Spleen (tissue), 11 donors: ENCODE results near the gene ZFC3H1. TPM values are rescaled to one million over a fixed set of nuclear protein-coding genes. Genes with fewer than 3 reads are reported as not detected.

ENCODE experiments used
- DNase-seq: peaks from one replicate; pipeline ENCODE4 v3.0.0-alpha.2; 2020
- H3K27ac ChIP-seq, 8 donors: fragments of 200-600 bp; sonication (generic) in 7 of 8; 1 replicate in 4 of 8; 2 replicates in 4 of 8; pipeline versions ENCODE4 v1.5.0 to v1.8.0; 2016 to 2021; ENCODE audit warnings: inconsistent platforms in 4 of 8, mild to moderate bottlenecking in 4 of 8, moderate library complexity in 1 of 8
- H3K27me3 ChIP-seq, 7 donors: fragments of 200-600 bp; sonication (generic) in 6 of 7; replicated peaks in 1 of 7; 1 replicate in 4 of 7; 2 replicates in 3 of 7; pipeline versions ENCODE4 v1.5.0 to v1.8.0; 2016 to 2021; ENCODE audit warnings: inconsistent platforms in 3 of 7, mild to moderate bottlenecking in 1 of 7
- H3K36me3 ChIP-seq, 6 donors: fragments of 200-600 bp; sonication (generic) in 5 of 6; 1 replicate in 4 of 6; 2 replicates in 2 of 6; pipeline versions ENCODE4 v1.5.0 to v1.8.0; 2016 to 2021; ENCODE audit warnings: inconsistent platforms in 2 of 6
- H3K4me1 ChIP-seq, 6 donors: fragments of 200-600 bp; sonication (generic) in 5 of 6; 1 replicate in 3 of 6; 2 replicates in 3 of 6; pipeline versions ENCODE4 v1.5.0 to v1.8.0; 2016 to 2021; ENCODE audit warnings: inconsistent platforms in 3 of 6
- H3K4me3 ChIP-seq, 8 donors: fragments of 200-600 bp; sonication (generic) in 7 of 8; 1 replicate in 4 of 8; 2 replicates in 4 of 8; pipeline versions ENCODE4 v1.5.0 to v1.8.0; 2016 to 2021; ENCODE audit warnings: inconsistent platforms in 4 of 8, mild to moderate bottlenecking in 4 of 8, moderate library complexity in 2 of 8
- H3K9me3 ChIP-seq, 8 donors: fragments of 200-600 bp; sonication (generic) in 7 of 8; 1 replicate in 4 of 8; 2 replicates in 4 of 8; pipeline versions ENCODE4 v1.5.0 to v1.8.0; 2016 to 2021; ENCODE audit warnings: inconsistent platforms in 4 of 8
- CTCF ChIP-seq, 11 experiments: fragments of 200-600 bp in 7 of 11; fragments of 450-650 bp in 4 of 11; sonication (generic) in 4 of 11; IDR thresholded peaks in 8 of 11; conservative IDR thresholded peaks in 3 of 11; 1 replicate in 7 of 11; 2 replicates in 4 of 11; pipeline versions ENCODE4 v1.4.0 to v1.8.0; 2016 to 2021; ENCODE audit warnings: antibody characterized with exemption in 11 of 11, inconsistent platforms in 4 of 11, mild to moderate bottlenecking in 1 of 11
- POLR2A ChIP-seq, 3 donors: fragments of 450-650 bp; IDR thresholded peaks; one replicate each; pipeline ENCODE4 v1.5.1; 2017; ENCODE audit warnings: antibody characterized with exemption in 3 of 3, mild to moderate bottlenecking in 1 of 3
- POLR2AphosphoS5 ChIP-seq, 3 donors: sonication (generic); formaldehyde crosslinking; IDR thresholded peaks; one replicate each; pipeline ENCODE4 v1.5.1; 2017; ENCODE audit warnings: antibody characterized with exemption in 3 of 3
- WGBS, 5 donors: extraction: QIAGEN DNeasy Blood & Tissue Kit in 3 of 5; methylation state at CpG; one replicate each; pipeline versions ENCODE4 v1.1.5 to v1.1.7; 2013 to 2018; 5-methylcytosine and 5-hydroxymethylcytosine counted together
- intact Hi-C: fragments of 100-400 bp; cut with DNase I; formaldehyde crosslinking; loops from one replicate; pipeline ENCODE4 v1.15.0; 2023; ENCODE audit warnings: low total_unique reads
- polyA plus RNA-seq, 3 donors: library from polyadenylated mRNA; stranded (reverse); fragments of 200-250 nt; gene quantifications; one replicate each; pipeline ENCODE4 v1.2.1, GENCODE V29; 2013
- total RNA-seq, 7 donors: library from RNA; depleted of rRNA in 3 of 7; stranded (reverse); fragments of >200 nt in 3 of 7; fragmentation: NEBNext Ultra II Directional in 4 of 7; extraction: Animal tissue kit (Norgen Biotek cat#: 25700) in 4 of 7; gene quantifications; one replicate each; pipeline versions ENCODE4 v1.1.0 to v1.2.1, GENCODE V29; 2016 to 2021
- donor health status: healthy with polysubstance abuse.
- donor health status: DM: no; HTN: no; CAD: no; lungs with moderate emphysema.
- donor health status: DM: no; HTN: no; CAD: no.
- donor health status: Bipolar disorder and iron deficiency.
- donor health status: healthy.
- donor health status: DM: no; HTN: no; CAD: no.
- donor health status: DM: yes; HTN: yes; CAD: no.

ZFC3H1 gene
- total and polyA plus RNA-seq, 10 donors: 21.4 to 139 (median 77.8) TPM

DNA sequence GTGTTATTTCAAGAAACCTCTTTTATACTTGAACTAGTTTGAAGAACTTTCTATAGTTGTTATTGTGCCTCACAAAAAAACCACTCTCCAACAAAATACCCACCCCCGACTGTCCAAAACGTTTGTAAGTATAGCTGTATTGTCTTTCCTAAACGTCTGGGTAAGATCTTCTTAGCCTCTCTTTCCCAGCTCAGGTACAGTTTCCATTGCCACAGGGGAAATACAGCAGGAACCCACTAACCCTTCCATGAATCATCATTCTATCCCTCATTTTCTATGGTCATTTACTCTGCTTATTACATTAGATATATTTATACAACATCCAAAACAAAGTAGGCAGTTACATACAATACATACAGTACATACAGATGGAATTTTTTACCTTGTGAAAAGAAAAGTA lies 70.8 kb downstream of the ZFC3H1 start:
- H3K4me1 ChIP-seq: no peaks in the 10 kb centered on the region
- 48 to 71% (median 68%) methylated on average over 3 of the region's 3 CpGs for WGBS, 5 donors
- no peaks in the 10 kb centered on the region for H3K9me3 ChIP-seq
- H3K27me3 ChIP-seq: peaks cover 0 to 46% (median 5%) of the 10 kb centered on the region in 7 donors
- no peak for DNase-seq
- H3K27ac ChIP-seq: no peak overlapping the region
- H3K36me3 ChIP-seq: no peaks in the 10 kb centered on the region
- no peak overlapping the region for H3K4me3 ChIP-seq
- intact Hi-C loops: no loop called here
- no peak for TF ChIP-seq CTCF (IDR thresholded peaks at IDR 0.05 in 8 of 11, conservative IDR thresholded peaks at IDR 0.05 in 3 of 11)
- TF ChIP-seq POLR2A (IDR thresholded peaks at IDR 0.05): no peak
- TF ChIP-seq POLR2AphosphoS5 (IDR thresholded peaks at IDR 0.05): no peak

DNA sequence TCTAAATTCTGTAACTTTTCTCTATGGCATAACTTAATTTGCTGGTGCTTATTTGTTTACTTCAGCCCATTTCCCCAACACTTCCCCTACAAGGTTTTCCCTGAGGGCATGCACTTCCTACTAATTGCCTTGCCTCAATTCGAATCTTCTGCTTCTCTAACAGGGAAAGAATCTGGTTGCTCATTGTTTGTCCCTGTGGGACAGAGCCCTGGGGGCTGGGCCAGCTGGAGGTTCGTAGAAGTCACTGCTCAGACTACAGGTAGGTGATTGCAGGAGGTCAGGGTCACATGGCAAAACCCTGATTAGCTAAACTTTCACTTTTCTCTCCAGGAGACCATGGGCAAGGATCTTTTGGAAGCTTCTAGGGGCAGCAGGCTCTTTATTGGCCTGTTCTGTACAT lies 72.0 kb downstream of the ZFC3H1 start:
- Histone ChIP-seq H3K36me3 (no peaks in the 10 kb centered on the region), H3K4me1 (no peaks in the 10 kb centered on the region), H3K4me3 (no peak overlapping the region), H3K9me3 (no peaks in the 10 kb centered on the region), H3K27ac (no peak overlapping the region), H3K27me3 (peaks cover 0 to 46% (median 0%) of the 10 kb centered on the region in 7 donors)
- TF ChIP-seq CTCF (IDR thresholded peaks at IDR 0.05 in 8 of 11, conservative IDR thresholded peaks at IDR 0.05 in 3 of 11) (no peak), POLR2AphosphoS5 (IDR thresholded peaks at IDR 0.05) (no peak), POLR2A (IDR thresholded peaks at IDR 0.05) (no peak)
- WGBS, 5 donors: 42 to 67% (median 61%) methylated on average over 2 of the region's 2 CpGs
- DNase-seq: no peak
- intact Hi-C loops: no loop called here

DNA sequence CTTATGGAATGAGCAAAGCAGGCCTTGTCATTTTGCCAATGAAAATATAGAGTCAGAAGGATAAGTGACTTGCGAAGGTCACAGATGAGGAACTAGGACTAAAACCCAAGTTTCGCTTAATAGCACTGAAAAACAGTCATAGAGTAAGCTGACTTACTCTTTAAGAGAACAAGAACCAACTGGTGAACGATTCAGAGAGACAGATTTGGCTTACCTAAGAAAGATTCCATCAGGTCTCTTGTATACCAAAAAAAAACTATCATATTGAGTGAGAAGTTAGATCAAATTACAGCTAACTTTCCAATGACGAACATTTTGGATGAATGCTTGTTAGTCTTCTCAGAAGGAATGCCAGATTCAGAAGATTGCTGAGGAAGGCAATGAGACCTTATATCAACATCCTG lies 74.2 kb downstream of the ZFC3H1 start:
- no peaks in the 10 kb centered on the region for H3K4me1 ChIP-seq
- intact Hi-C loops: no loop called here
- H3K27ac ChIP-seq: no peak overlapping the region
- TF ChIP-seq POLR2A (IDR thresholded peaks at IDR 0.05) (no peak), CTCF (IDR thresholded peaks at IDR 0.05 in 8 of 11, conservative IDR thresholded peaks at IDR 0.05 in 3 of 11) (no peak), POLR2AphosphoS5 (IDR thresholded peaks at IDR 0.05) (no peak)
- H3K4me3 ChIP-seq: no peak overlapping the region
- H3K36me3 ChIP-seq: no peaks in the 10 kb centered on the region
- H3K9me3 ChIP-seq: no peaks in the 10 kb centered on the region
- H3K27me3 ChIP-seq: peaks cover 0 to 37% (median 0%) of the 10 kb centered on the region in 7 donors
- 69 to 79% (median 78%) methylated on average over 4 of the region's 4 CpGs for WGBS, 5 donors
- DNase-seq: no peak

DNA sequence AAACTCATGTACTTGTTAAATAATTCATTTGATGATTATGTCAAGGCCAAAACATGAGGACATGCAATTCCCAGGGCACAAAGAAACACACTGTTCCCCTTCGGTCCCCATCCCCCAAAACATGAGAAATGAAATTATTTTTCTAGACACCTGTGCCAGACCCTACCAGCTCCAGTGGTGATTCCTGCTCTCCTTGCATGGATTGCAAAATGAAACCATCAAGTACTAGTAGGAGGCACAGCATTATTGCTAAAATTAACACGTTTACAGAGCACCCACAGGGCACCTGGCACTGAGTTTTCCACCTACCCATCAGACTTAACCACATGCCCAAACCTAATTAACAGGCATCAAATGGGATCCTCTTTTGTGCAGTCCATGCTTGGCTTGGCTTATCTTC lies 76.6 kb downstream of the ZFC3H1 start:
- peaks cover 0 to 18% (median 0%) of the 10 kb centered on the region in 7 donors for H3K27me3 ChIP-seq
- intact Hi-C loops: no loop called here
- no peak overlapping the region for H3K4me3 ChIP-seq
- DNase-seq: no peak
- H3K36me3 ChIP-seq: no peaks in the 10 kb centered on the region
- H3K27ac ChIP-seq: no peak overlapping the region
- WGBS, 5 donors: 64 to 88% (median 83%) methylated on average over 2 of the region's 2 CpGs
- H3K4me1 ChIP-seq: no peaks in the 10 kb centered on the region
- no peaks in the 10 kb centered on the region for H3K9me3 ChIP-seq
- TF ChIP-seq CTCF (IDR thresholded peaks at IDR 0.05 in 8 of 11, conservative IDR thresholded peaks at IDR 0.05 in 3 of 11) (no peak), POLR2AphosphoS5 (IDR thresholded peaks at IDR 0.05) (no peak), POLR2A (IDR thresholded peaks at IDR 0.05) (no peak)
